ENCODE data around the gene TANC2. TPM values are rescaled to one million over a fixed set of nuclear protein-coding genes. Genes with fewer than 3 reads are reported as not detected.

Gene TANC2
- total and polyA plus RNA-seq, 2 of the 8 experiments (the other 6 are each of a cell fraction or from before 2014, with no cell fraction given), result 5.7 to 21.9 TPM

GRCh38 chr17:62964506-62964905 is 1.5 kb upstream of the TANC2 start (continued):
- TF ChIP-seq, protein P1, sequence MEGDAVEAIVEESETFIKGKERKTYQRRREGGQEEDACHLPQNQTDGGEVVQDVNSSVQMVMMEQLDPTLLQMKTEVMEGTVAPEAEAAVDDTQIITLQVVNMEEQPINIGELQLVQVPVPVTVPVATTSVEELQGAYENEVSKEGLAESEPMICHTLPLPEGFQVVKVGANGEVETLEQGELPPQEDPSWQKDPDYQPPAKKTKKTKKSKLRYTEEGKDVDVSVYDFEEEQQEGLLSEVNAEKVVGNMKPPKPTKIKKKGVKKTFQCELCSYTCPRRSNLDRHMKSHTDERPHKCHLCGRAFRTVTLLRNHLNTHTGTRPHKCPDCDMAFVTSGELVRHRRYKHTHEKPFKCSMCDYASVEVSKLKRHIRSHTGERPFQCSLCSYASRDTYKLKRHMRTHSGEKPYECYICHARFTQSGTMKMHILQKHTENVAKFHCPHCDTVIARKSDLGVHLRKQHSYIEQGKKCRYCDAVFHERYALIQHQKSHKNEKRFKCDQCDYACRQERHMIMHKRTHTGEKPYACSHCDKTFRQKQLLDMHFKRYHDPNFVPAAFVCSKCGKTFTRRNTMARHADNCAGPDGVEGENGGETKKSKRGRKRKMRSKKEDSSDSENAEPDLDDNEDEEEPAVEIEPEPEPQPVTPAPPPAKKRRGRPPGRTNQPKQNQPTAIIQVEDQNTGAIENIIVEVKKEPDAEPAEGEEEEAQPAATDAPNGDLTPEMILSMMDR (IDR thresholded peaks at IDR 0.05; ENCODE audit: control extremely low read depth in 1 of 3, insufficient read depth in 1 of 3, low read depth in 1 of 3, low read length in 3 of 3), result no peak
- TF ChIP-seq CHD1 (IDR thresholded peaks at IDR 0.05; ENCODE audit: low read depth, low read length), result no peak
- TF ChIP-seq SIRT6 (IDR thresholded peaks at IDR 0.05; ENCODE audit: low read length), result no peak

Data from H1 (cell line).